HG02610 (cell line): ENCODE data around the gene IRF2BP1.

Source experiments
- ATAC-seq: cut with Tn5 transposase; IDR thresholded peaks from one replicate; pipeline ENCODE4 v1.9.1; 2021; ENCODE audit warnings: mild to moderate bottlenecking, moderate library complexity; ENCODE audit not compliant: unreplicated experiment

The IRF2BP1 gene

GRCh38 chr19:45863335-45863839 lies 22.6 kb downstream of the IRF2BP1 start:
- no peak for ATAC-seq

- peak; percentile 89 for ATAC-seq
Observed at GRCh38 chr19:45862564-45863334, 23.2 kb downstream of the IRF2BP1 start, which contains the start of gene SYMPK. SYMPK (minus strand) TSS chr19:45863147; CDS start chr19:45854495, 8,652 bp downstream.

DNA sequence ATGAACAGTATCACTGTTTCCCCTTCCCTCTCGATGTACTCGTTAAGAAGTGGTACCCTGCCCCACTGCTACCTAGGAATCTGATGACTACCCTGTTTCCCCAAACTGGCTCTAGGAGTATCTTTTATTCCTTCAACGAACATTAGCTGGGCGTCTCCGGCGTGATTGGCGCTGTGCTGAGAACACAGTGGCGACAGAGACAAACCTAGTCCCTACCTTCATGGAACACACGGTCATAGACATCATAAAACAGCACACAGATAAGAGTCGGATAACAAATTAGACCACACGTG lies 23.7 kb downstream of the IRF2BP1 start:
- no peak for ATAC-seq

DNA sequence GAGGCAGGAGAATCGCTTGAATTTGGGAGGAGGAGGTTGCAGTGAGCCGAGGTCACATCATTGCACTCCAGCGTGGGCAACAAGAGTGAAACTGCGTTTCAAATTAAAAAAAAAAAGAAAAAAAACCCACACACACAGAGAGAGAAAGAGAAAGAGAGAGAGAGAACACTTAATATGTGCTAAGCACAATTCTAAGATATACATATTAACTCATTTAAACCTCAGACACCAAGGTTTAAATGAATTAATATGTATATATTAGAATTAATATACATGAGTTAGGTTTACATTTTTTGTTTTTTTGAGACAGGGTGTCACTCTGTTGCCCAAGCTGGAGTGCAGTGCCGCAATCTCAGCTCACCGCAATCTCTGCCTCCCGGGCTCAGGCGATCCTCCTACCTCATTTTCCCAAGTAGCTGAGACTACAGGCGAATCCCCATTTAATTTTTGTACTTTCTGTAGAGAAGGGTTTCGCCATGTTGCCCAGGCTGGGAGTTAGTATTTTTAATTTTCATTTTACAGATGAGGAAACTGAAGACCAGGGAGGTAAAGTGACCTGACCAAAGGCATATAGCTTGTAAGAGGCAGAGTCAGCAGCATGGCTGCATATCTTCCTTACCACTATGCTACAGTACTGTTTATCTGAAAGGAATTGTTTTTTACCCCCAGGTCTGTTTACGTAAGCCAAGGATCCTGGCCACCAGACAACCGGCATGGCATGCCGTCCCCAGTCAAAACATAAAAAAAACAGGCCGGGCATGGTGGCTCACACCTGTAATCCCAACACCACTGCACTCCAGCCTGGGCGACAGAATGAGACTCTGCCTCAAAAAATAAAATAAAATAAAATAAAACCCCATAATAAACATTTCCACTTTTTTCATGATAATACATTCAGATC lies 25.3 kb downstream of the IRF2BP1 start:
- no peak for ATAC-seq

- no peak for ATAC-seq
Observed at GRCh38 chr19:45854167-45854778, 31.7 kb downstream of the IRF2BP1 start.

DNA sequence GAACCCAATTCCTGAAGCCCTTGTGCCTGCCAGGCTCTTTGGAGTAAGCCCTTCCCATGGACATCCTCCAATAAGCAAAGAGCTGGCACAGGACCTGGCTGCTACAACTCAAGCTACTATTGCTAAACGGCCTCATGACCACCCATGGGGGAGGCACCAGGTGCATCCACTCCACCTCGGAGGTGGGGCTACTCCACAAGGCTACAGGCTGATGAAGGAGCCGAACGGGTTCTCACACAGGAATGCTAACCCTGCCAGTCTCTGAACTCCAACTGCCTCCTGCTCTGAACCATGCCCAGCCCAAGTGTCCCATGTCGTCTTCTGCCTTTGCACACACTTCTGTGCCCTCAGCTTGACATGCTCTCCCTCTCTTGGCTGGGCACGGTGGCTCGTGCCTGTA lies 33.0 kb downstream of the IRF2BP1 start:
- no peak for ATAC-seq

GRCh38 chr19:45852145-45852750 lies 33.7 kb downstream of the IRF2BP1 start:
- ATAC-seq, result no peak

DNA sequence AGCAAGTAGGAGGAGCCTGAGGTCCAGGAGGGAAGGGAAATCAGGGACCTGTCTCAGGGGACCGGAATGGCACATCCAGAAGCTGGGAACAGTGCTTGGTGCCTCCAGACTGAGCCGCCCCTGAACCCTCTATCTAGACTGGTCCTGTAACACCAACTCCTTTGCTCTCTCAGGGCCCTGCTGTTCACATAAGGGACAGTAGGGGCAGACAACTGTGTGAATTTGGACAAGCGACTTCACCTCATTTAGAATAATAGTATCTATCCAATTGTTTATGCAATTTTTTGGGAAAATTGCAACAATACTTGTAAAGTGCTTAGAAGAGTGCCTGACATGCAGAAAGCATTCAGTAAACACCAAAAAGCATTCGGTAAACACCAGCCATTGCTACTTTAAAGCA lies 37.0 kb downstream of the IRF2BP1 start:
- ATAC-seq, result no peak

DNA sequence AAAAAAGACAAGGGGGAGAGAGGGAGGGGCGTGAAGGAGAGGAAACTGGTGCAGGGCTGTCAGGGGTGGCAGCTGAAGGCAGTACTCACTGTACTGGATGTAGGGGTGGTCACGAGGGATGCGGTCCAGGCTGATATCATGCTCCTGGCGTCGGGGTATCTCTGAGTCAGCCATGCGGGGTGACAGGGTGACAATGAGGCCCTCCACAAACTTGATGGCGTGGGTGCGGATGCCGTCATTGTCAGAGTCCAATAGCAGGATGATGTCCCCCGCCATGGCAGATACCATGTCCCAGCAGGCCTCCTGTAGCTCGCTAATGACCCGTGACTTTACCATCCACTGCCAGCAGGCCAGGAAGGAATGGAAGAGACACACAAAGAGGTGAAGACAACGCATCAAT lies 38.3 kb downstream of the IRF2BP1 start:
- no peak for ATAC-seq

DNA sequence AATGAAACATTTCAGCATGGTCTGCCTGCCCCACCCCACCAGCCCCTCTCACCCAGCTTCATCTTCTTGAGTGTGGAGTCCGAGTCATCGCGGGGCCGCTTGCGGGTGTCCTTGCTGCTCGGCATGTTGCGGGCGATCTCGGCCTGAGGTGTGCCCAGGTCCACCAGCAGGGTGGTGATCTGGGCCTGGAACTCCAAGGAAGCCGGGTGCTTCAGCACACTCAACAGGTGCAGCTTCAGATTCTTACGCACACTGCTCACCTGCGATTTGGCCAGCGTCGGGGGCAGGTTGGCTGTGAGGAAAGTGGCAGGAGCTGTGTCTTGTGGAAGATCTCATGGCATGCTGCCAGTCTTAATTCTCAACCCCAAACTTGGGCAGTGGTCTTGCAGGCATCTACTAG lies 43.7 kb downstream of the IRF2BP1 start:
- ATAC-seq, result no peak

DNA sequence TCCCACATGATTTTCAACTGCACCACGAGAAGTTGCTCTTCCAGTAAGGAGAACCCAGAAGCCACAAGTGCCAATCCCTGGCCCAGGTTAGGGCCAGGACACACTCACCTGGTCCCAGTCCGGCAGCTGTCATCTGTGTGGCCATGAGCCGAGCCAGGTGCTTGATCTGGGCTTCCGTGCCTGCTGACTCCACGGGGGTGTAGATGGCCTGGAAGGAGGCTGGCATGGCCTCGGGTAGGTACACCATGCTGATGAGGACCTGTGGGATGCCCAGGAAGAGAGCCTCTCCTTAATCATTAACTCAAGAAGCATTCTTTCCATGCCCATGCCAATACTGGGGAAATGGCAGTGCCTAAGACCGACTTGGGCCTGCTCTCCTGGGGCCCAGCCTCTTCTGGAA lies 51.0 kb downstream of the IRF2BP1 start:
- no peak for ATAC-seq
